H9 (cell line): Measurements from ENCODE around the gene OR1K1. TPM values are rescaled to one million over a fixed set of nuclear protein-coding genes. Genes with fewer than 3 reads are reported as not detected.

Source experiments
- DNase-seq: peaks from one replicate; pipeline ENCODE4 v3.0.0-alpha.2; 2017
- H2AFZ ChIP-seq: one replicate; pipeline ENCODE4 v1.6.1; 2013; ENCODE audit warnings: mild to moderate bottlenecking, low read length, control low read depth, moderate library complexity
- H2AK5ac ChIP-seq: 2 replicates; pipeline ENCODE4 v1.6.1; 2013; ENCODE audit warnings: low read length, control low read depth, mixed read lengths; ENCODE audit not compliant: insufficient read length
- H2BK120ac ChIP-seq: one replicate; pipeline ENCODE4 v1.6.1; 2013; ENCODE audit warnings: low read depth, mild to moderate bottlenecking, low read length, control low read depth, inconsistent platforms; ENCODE audit not compliant: poor library complexity, severe bottlenecking
- H2BK12ac ChIP-seq: 2 replicates; pipeline ENCODE4 v1.6.1; 2013; ENCODE audit warnings: low read length, control low read depth, mixed read lengths, low read depth; ENCODE audit not compliant: insufficient read length
- H2BK15ac ChIP-seq: 2 replicates; pipeline ENCODE4 v1.6.1; 2013; ENCODE audit warnings: low read depth, low read length, control low read depth
- H2BK20ac ChIP-seq: one replicate; pipeline ENCODE4 v1.6.1; 2013; ENCODE audit warnings: low read depth, mild to moderate bottlenecking, low read length, control low read depth, inconsistent platforms; ENCODE audit not compliant: poor library complexity, severe bottlenecking
- H2BK5ac ChIP-seq: 2 replicates; pipeline ENCODE4 v1.6.1; 2013; ENCODE audit warnings: low read length, control low read depth, mixed read lengths; ENCODE audit not compliant: insufficient read length
- H3K14ac ChIP-seq: 2 replicates; pipeline ENCODE4 v1.6.1; 2013; ENCODE audit warnings: low read length, control low read depth; ENCODE audit not compliant: insufficient read depth
- H3K18ac ChIP-seq: 2 replicates; pipeline ENCODE4 v1.6.1; 2013; ENCODE audit warnings: low read depth, mild to moderate bottlenecking, mixed read lengths, low read length, control low read depth; ENCODE audit not compliant: insufficient read length
- H3K23ac ChIP-seq: 2 replicates; pipeline ENCODE4 v1.6.1; 2013; ENCODE audit warnings: low read length, control low read depth, mixed read lengths, low read depth; ENCODE audit not compliant: insufficient read length
- H3K23me2 ChIP-seq: 2 replicates; pipeline ENCODE4 v1.6.1; 2013; ENCODE audit warnings: low read depth, mild to moderate bottlenecking, mixed read lengths, low read length, control low read depth; ENCODE audit not compliant: insufficient read length, poor library complexity, severe bottlenecking
- H3K27ac ChIP-seq: 2 replicates; pipeline ENCODE4 v1.5.1; 2013; ENCODE audit warnings: low read length, control low read depth, mixed read lengths, low read depth; ENCODE audit not compliant: insufficient read length
- H3K27me3 ChIP-seq: 2 replicates; pipeline ENCODE4 v1.6.1; 2013; ENCODE audit warnings: low read length, control low read depth, inconsistent platforms; ENCODE audit not compliant: insufficient read depth
- H3K4ac ChIP-seq: 2 replicates; pipeline ENCODE4 v1.6.1; 2013; ENCODE audit warnings: low read depth, mild to moderate bottlenecking, control low read depth, inconsistent platforms, low read length, moderate library complexity
- H3K4me1 ChIP-seq: 2 replicates; pipeline ENCODE4 v1.6.1; 2013; ENCODE audit warnings: low read length, control low read depth, inconsistent platforms; ENCODE audit not compliant: insufficient read depth
- H3K4me2 ChIP-seq: 2 replicates; pipeline ENCODE4 v1.6.1; 2013; ENCODE audit warnings: low read length, control low read depth, mixed read lengths; ENCODE audit not compliant: insufficient read length, insufficient read depth
- H3K56ac ChIP-seq: 2 replicates; pipeline ENCODE4 v1.6.1; 2013; ENCODE audit warnings: low read depth, mild to moderate bottlenecking, mixed read lengths, low read length, control low read depth; ENCODE audit not compliant: insufficient read length
- H3K79me1 ChIP-seq: 2 replicates; pipeline ENCODE4 v1.6.1; 2013; ENCODE audit warnings: low read depth, mild to moderate bottlenecking, moderate library complexity, low read length, control low read depth, inconsistent platforms; ENCODE audit not compliant: insufficient read depth, poor library complexity, severe bottlenecking
- H3K79me2 ChIP-seq: 2 replicates; pipeline ENCODE4 v1.6.1; 2013; ENCODE audit warnings: low read length, control low read depth, inconsistent platforms; ENCODE audit not compliant: insufficient read depth
- H3K9ac ChIP-seq: 2 replicates; pipeline ENCODE4 v1.6.1; 2013; ENCODE audit warnings: low read length, control low read depth, mixed read lengths; ENCODE audit not compliant: insufficient read length; ENCODE audit errors: extremely low read depth
- H3K9me3 ChIP-seq: one replicate; pipeline ENCODE4 v1.6.1; 2013; ENCODE audit warnings: low read depth, low read length, inconsistent platforms; ENCODE audit not compliant: control insufficient read depth
- H3T11ph ChIP-seq: one replicate; pipeline ENCODE4 v1.6.1; 2013; ENCODE audit warnings: mild to moderate bottlenecking, low read length, control low read depth, inconsistent platforms
- H4K20me1 ChIP-seq: one replicate; pipeline ENCODE4 v1.6.1; 2013; ENCODE audit not compliant: control insufficient read depth, insufficient read length, insufficient read depth
- H4K5ac ChIP-seq: 2 replicates; pipeline ENCODE4 v1.6.1; 2013; ENCODE audit warnings: low read depth, mild to moderate bottlenecking, mixed read lengths, low read length, control low read depth; ENCODE audit not compliant: insufficient read length
- H4K8ac ChIP-seq: replicated peaks from 2 replicates; pipeline ENCODE4 v1.6.1; 2013; ENCODE audit warnings: low read length, control low read depth, mixed read lengths, low read depth; ENCODE audit not compliant: insufficient read length
- H4K91ac ChIP-seq: 2 replicates; pipeline ENCODE4 v1.6.1; 2013; ENCODE audit warnings: low read depth, mild to moderate bottlenecking, moderate library complexity, mixed read lengths, low read length, control low read depth; ENCODE audit not compliant: insufficient read length
- H3K27ac Mint-ChIP-seq, 3 experiments: 2 replicates in 2 of 3; 3 replicates in 1 of 3; pipeline ENCODE4 v1.8.0; 2020 to 2021; ENCODE audit warnings: mixed read lengths in 3 of 3, mild to moderate bottlenecking in 1 of 3, moderate library complexity in 1 of 3
- H3K27me3 Mint-ChIP-seq: 2 replicates; pipeline ENCODE4 v1.8.0; 2021; ENCODE audit warnings: low read depth, mild to moderate bottlenecking, moderate library complexity, mixed read lengths
- H3K36me3 Mint-ChIP-seq, 3 experiments: 2 replicates in 2 of 3; 3 replicates in 1 of 3; pipeline ENCODE4 v1.8.0; 2020 to 2021; ENCODE audit warnings: low read depth in 3 of 3, mixed read lengths in 3 of 3; ENCODE audit not compliant: insufficient read depth in 1 of 3
- H3K4me1 Mint-ChIP-seq, 2 experiments: 2 replicates each; pipeline ENCODE4 v1.8.0; 2020; ENCODE audit warnings: mixed read lengths in 2 of 2
- H3K4me3 Mint-ChIP-seq, 2 experiments: 2 replicates in 1 of 2; 3 replicates in 1 of 2; pipeline ENCODE4 v1.8.0; 2020 to 2021; ENCODE audit warnings: mild to moderate bottlenecking in 2 of 2, mixed read lengths in 2 of 2, moderate library complexity in 1 of 2
- H3K9me3 Mint-ChIP-seq, 2 experiments: 2 replicates in 1 of 2; 3 replicates in 1 of 2; pipeline ENCODE4 v1.8.0; 2020; ENCODE audit warnings: mild to moderate bottlenecking in 2 of 2, mixed read lengths in 2 of 2, moderate library complexity in 1 of 2
- CTCF ChIP-seq: fragments of 200-600 bp; sonication (generic); conservative IDR thresholded peaks from 3 replicates; pipeline ENCODE4 v1.8.0; 2021; ENCODE audit warnings: antibody characterized with exemption, mild to moderate bottlenecking
- WGBS: extraction: QIAGEN DNeasy Blood & Tissue Kit; methylation state at CpG from one replicate; pipeline ENCODE4 v1.1.7; 2013; ENCODE audit warnings: missing lambda C conversion rate, low lambda C conversion rate, mixed read lengths; ENCODE audit not compliant: insufficient read length; ENCODE audit errors: extremely low coverage; 5-methylcytosine and 5-hydroxymethylcytosine counted together
- total RNA-seq: library from RNA; stranded (reverse); gene quantifications from 2 replicates; pipeline ENCODE4 v1.2.1, GENCODE V29; 2021

The OR1K1 gene
- total RNA-seq, 1 experiment from 2014 or later = not detected

- Histone ChIP-seq H2BK5ac (no peak overlapping the region), H2AFZ (no peak overlapping the region), H3K14ac (no peak overlapping the region), H3K18ac (no peak overlapping the region), H2BK120ac (no peak overlapping the region), H3T11ph (no peak overlapping the region), H2BK20ac (no peak overlapping the region), H4K20me1 (peaks cover 3% of the 10 kb centered on the region), H3K56ac (no peak overlapping the region), H4K8ac (no peak overlapping the region), H4K91ac (no peak overlapping the region), H3K27me3 (no peaks in the 10 kb centered on the region), H2AK5ac (no peak overlapping the region), H3K4ac (no peak overlapping the region), H3K4me1 (no peaks in the 10 kb centered on the region; the same call in 1 of the 2 replicates), H3K9ac (no peak overlapping the region), H3K9me3 (peaks cover 7% of the 10 kb centered on the region), H3K79me1 (no peaks in the 10 kb centered on the region), H4K5ac (no peak overlapping the region), H3K79me2 (no peaks in the 10 kb centered on the region), H3K23me2 (no peaks in the 10 kb centered on the region), H2BK12ac (no peak overlapping the region), H3K27ac (no peak overlapping the region), H2BK15ac (no peak overlapping the region), H3K4me2 (no peak overlapping the region), H3K23ac (no peak overlapping the region)
- Mint-ChIP-seq H3K4me1 (no peaks in the 10 kb centered on the region; a peak in 2 of 4 replicates), H3K27ac (no peak overlapping the region), H3K36me3 (peaks cover 3 to 14% (median 12%) of the 10 kb centered on the region in 3 experiments; a peak in 6 of 7 replicates), H3K9me3 (peaks cover 27 to 46% of the 10 kb centered on the region in 2 experiments), H3K27me3 (no peaks in the 10 kb centered on the region; the same call in 1 of the 2 replicates), H3K4me3 (no peak overlapping the region)
- no CpG with 5 or more reads among the region's 4 CpGs for WGBS
- no peak for TF ChIP-seq CTCF
- no peak for DNase-seq
These were observed 6.7 kb downstream of the OR1K1 start for GRCh38 chr9:122806661-122807060.
